LHCN-M2 (cell line): ENCODE results near the gene DOCK2. TPM values are rescaled to one million over a fixed set of nuclear protein-coding genes. Genes with fewer than 3 reads are reported as not detected.
"Not testable (repeated sequence)": the region's sequence is repeated elsewhere in the genome, so short reads cannot be mapped to it uniquely, and the experiment has no call there.

Experiments
- DNase-seq: peaks from one replicate; pipeline ENCODE4 v3.0.0-alpha.2; 2012; ENCODE audit warnings: low read depth
- polyA plus RNA-seq: library from polyadenylated mRNA; unstranded; fragments of >200 nt; gene quantifications from one replicate; pipeline ENCODE4 v1.2.1, GENCODE V29; 2012; ENCODE audit warnings: missing spikeins
- total RNA-seq: library from RNA; depleted of rRNA; stranded (reverse); fragments of >200 nt; gene quantifications from 2 replicates; pipeline ENCODE4 v1.2.3, GENCODE V29; 2014; rRNA removed

Gene DOCK2
- total RNA-seq = 6.1 and 9.9 TPM in 2 replicates
- 9.4 TPM for polyA plus RNA-seq

DNA sequence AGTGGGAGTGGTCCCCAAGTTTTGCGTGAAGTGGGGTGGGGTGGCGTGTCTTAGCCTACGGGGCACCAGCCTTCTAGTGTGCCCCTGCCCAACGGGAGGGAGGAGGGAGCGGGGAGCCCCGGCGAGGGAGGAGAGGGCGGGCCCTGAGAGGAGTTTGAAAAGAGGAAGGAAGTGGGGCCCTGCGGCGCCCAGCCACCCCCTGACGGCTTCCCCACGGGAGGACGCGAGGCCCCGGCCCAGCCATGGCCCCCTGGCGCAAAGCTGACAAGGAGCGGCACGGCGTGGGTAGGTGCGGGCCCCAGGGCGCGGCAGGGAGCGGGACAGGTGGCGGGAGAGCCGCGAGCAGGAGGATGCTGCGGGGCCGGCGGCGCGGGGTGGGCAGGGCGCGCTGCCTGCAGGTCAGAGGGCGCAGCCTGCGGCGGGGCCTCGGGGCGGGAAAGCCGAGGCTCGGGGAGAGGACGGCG is at the start of gene DOCK2:
DOCK2 (plus strand) TSS at position 191 of the 464 bp plus-strand sequence; CDS start at position 243, 52 bp downstream.
- no peak for DNase-seq

DNA sequence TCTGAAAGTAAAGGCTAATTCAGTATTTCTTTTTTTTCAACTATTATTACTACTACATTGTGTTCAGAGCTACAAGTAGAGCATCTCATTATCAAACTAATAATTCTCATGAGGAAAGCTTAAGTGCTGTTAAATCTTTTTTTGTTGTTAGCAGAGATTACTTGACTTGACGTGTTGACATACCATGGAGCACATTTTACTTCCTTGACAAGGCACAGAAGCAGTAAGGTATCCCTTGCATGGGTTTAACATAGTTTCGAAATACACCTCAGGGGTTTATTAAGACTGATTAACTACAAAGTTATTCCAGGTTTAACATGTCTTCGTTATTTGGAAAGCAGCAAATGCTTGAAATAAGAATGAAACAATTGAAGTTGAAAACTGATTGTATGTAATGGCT is 46.5 kb upstream of the DOCK2 start:
- no peak for DNase-seq

DNA sequence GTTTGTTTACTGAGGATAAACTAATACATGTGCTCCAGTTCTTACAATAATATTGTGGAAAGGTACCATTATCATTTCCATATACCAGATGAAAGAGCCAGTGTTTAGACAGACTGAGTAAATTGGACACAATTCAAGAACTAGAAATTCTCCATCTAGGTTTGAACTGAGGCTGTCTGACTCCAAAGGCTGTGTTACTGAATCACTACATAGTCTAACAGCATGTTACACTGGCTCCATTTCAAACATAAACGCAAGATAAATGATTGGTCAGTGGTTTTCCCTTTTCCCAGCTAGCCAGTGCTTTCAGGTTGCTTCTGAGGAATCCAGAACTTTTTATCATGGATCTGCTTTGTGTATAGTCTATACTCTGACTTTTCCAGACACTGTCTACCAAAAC is 45.4 kb upstream of the DOCK2 start:
- DNase-seq = no peak

DNA sequence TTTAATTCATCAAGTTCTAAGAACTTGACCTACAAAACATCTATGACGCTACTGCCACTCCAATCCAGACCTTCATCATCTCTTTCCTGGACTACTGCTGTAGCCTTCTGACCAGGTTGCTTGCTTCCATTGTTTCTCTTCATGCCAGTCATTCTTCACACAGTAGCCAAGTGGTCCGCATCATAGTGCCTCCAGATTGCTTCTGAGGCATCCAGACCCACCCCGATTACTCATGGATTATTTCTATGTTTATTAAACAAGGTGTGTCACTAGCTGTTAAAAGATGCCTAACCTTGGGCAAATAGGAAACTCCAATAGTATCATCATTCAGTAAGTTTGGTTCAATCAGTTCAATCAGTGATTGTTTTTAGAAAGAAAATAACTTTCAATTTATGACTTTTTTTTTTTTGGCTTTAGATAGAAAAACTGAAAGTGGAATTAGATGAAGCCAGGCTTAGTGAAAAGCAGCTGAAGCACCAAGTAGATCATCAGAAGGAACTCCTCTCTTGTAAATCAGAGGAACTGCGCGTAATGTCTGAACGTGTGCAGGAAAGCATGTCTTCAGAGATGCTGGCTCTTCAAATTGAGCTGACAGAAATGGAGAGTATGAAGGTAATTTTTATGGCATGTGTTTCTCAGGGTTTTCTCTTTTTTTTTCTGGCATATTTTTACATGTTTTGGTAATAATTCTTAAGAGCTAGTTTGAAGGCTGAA is 44.0 kb upstream of the DOCK2 start:
- DNase-seq = no peak

DNA sequence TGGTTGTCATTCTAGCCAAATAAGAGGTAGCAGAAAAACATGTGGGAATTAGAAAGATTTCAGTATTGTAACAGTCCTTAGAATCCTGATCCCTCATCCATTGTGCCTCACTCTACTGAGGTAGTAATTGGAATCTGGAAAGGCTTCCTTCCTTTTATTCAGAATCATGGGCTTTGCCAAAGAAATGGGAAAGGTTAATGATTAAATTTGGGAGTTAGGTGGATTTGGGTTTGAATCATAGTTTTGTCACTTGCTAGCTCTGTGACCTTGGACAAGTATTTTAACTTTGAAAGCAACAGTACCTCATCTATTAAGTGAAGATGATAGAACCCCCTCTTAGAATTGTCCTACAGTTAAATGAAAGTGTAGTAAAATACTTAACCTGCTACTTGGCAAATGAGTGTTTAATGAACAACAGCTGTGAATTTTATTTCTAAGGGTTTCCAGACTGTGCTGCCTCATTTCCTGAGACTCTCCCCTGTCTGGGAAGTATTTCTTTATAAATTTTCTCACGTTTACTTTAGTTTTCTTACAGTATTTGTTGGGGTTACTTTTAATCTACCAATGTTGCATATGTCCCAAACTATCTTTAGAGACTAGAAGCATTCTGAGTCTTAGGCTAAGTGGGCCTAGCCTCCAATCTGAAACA is 41.8 kb upstream of the DOCK2 start:
- no peak for DNase-seq

DNA sequence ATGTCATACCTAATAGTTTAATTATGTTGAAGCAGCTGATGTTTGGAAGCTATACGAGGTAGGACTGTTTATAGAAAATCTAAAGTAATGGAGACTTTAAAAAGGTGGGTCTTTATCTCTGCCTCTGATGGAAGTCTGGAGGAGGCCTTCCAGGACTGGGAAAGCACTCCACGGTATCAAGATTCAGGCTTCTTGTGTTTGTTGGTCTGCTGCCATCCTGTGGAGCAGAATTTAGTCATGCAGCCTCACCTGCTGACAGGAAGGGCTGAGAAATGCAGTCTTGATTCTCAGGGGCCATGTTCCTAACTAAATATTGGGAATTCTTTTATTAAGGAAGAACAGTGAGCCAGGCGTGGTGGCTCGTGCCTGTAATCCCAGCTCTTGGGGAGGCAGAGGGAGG is 37.6 kb upstream of the DOCK2 start:
- DNase-seq = peak; percentile 39

DNA sequence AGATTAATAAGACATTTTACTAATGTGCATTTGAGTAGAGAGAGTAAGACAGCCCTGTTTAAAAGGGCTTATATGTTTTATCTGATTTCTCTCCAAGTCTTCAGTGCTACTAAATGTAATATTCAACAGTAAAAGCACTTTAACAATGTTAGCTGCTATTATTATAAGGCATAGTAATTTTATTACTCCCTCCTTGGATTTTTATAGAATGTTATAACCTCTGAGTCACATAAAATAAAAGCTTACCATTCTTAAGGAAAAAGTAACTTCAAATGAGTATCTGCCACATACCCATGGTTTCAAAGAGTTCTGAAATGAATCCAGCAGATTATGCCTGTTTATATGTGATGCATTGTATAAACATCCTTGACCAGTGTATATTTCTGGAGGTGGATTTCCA is 34.5 kb upstream of the DOCK2 start:
- DNase-seq = peak; percentile 28

DNA sequence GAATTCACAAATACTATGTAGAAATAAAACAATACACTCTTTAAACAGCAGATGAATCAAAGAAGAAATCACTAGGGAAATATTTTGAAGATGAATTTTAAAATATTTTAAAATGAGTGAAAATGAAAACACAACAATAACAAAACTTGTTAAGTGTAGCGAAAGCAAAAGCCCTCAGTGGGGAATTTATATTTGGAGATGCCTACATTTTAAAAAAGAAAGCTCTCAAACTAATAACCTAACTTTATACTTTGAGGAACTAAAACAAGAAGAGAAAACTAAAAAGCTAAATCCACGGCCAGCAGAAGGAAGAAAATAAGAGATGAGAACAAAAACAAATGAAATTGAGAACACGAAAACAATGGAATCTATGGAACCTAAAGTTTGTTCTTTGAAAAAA is 30.8 kb upstream of the DOCK2 start:
- DNase-seq = no peak

DNA sequence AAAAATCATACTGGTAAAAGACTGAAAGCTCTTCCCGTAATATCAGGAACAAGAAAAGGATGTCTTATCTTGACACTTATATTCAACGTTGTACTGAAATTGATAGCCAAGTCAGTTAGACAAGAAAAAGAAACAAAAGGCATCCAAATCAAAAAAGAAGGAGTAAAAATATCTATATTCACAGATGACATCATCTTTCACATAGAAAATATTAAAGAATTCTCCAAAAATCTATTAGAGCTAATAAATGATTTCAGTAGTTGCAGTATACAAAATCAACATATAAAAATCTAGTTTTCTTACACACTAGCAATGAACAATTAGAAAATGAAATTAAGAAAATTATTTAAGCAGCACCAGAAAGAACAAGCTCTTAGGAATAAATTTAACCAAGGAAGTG is 29.2 kb upstream of the DOCK2 start:
- no peak for DNase-seq

DNA sequence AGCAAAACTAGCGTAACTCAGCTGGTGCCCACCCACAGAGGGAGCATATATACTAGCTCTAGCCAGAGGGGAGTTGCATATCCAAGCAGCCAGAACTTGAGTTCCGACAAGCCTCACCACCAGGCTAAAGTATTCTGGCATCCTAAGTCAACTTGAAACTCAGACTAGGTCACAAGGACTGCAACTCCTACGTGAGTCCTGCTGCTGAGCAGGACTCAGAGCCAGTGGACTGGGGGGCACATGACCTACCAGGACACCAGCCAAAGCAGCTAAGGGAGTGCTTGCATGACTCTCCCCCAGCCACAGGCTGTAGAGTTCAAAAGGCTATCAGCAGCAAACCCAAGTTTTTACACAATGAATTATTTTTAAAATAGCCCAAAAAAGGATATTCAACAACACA is 27.4 kb upstream of the DOCK2 start:
- no peak for DNase-seq

DNA sequence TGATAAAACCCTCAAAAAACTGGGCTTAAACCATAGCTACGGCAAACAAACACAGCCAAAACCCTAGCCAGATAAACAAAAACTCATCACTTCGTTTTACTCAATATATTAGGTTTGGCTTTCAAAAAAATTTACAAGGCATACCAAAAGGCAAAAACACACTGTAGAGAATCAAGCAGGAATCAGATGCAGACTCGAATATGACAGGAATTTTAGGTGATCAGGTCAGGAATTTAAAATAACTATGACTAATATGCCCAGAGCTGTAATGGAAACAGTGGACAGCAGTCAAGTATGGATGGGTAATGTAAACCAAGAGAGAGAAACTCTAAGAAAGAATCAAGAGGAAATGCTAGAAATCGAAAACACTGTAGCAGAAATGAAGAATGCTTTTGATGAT is 26.5 kb upstream of the DOCK2 start:
- DNase-seq = peak; percentile 9

DNA sequence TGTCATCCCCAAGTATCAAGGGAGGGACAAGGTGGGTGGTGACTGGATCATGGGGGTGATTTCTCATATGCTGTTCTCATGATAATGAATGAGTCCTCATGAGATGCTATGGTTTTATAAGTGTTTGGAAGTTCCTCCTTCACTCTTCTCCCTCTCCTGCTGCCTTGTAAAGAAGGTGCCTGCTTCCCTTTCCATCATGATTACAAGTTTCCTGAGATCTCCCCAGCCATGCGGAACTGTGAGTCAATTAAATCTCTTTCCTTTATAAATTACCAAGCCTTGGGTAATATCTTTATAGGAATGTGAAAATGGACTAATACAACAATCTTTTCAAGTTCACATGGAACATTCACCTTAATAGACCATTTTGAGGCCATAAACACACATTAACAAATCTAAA is 21.5 kb upstream of the DOCK2 start:
- DNase-seq = no peak

DNA sequence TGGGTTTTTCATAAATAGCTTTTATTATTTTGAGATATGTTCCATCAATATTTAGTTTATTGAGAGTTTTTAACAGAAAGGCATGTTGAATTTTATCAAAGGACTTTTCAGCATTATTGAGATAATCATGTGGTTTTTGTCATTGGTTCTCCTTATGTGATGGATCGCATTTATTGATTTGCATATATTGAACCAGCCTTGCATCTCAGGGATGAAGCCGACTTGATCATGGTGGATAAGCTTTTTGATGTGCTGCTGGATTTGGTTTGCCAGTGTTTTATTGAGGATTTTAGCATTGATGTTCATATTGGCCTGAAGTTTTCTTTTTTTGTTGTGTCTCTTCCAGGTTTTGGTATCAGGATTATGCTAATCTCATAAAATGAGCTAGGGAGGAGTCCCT is 12.8 kb upstream of the DOCK2 start:
- not testable (repeated sequence) for DNase-seq

DNA sequence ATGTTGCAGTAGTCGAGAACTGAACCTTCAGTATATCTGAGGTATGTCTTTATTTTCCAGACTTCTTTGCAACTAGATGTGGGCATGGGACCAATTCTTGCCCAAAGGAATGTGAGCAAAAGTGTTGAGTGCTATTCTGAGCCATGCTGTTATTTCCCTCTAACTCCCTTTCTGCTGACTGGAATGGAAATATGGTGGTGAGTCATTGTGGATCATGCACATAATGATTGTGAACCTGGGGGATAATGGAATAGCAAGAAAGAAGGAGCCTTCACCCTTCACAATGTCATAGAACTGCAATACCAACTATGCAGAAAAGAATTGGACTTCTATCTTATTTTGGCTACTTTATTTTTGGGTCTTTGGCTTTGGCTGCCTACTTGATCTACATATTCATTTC is 10.3 kb upstream of the DOCK2 start:
- peak; percentile 92 for DNase-seq

DNA sequence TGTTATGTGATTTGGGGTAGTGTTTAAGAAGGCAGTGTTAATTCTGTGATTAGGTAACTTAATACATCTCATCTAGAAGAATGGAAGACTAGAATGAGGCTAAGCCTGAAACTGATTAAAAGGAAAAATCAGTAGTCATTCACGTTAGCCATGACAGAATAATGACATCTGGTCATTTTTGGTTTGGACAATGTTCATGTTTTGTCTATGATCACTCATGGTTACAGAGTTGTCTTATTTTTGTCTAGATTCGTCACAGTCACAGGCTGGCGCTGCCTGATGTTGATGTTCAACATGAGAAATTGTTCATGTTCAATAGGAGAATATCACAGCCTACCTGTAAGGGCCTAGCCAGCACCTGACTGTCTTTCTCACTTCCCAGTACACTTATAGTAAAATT is 9.5 kb upstream of the DOCK2 start:
- DNase-seq = no peak

DNA sequence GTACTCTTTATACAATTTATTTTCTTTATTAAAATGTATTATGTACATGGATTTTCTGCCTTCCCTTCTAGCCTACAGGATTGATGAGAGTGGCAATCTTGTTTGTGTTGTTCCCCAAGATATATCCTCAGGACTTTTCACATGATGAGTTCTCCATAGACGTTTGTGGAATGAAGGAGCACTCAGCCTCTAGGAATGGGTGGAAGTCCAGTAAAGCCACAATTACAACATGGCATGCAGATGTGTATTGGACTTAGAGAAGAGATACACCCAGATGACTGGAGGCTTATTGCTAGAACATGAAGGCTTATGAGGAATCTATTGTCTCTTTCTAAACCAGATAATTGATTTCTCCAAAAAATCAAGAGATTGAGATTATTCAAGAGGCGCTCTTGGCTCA is 8.2 kb upstream of the DOCK2 start:
- peak; percentile 45 for DNase-seq

DNA sequence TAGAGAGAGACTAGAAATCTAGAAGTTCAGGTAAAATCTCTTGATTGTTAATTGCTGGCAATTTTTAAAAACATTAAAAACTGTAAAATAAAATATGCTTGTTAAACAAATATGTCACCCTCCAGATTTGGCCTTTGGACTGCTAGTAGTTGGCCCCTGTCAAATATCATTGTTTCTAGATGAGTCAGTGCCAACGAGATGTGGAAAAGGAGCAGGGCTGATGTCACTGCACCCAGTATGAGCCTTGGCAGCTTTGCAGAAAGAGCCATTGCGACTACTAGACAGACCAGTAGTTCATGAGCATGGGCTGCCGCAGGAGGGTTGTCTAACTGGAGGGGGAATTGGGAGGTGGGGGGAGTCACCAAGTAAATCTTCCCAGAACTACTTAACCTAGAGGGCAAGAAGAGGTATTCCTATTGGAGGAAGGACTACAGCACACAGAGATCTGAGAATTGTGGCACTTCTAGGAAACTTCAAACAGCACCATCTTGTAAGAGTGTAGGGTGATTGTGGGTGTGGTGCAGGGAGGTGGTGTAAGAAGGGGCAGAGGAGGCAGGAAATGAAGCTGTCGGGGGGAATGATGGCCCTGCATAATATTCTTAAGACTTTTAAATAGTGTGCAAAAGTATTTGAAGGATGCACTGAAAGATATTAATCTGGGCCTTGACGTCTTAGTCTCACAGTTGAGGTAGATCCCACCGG is 7.1 kb upstream of the DOCK2 start:
- peak; percentile 74 for DNase-seq

DNA sequence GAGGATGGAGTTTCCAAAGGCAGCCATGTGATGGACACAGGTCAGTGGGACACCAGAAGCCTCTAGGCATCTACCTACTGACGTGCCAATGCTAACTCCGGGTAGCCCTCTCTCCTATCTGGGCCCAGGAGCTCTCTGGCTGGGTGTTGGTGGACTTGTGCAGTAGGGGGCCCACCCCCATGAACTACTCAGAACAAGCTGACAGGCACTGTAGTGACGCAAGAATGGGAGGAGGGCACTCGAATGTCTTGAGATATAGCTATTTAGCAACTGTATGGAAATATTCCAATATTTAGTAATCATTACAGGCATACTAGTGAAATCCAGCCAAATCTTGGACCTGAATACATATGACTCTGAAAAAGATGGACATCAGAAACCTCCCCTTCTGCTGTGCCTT is 5.7 kb upstream of the DOCK2 start:
- no peak for DNase-seq

DNA sequence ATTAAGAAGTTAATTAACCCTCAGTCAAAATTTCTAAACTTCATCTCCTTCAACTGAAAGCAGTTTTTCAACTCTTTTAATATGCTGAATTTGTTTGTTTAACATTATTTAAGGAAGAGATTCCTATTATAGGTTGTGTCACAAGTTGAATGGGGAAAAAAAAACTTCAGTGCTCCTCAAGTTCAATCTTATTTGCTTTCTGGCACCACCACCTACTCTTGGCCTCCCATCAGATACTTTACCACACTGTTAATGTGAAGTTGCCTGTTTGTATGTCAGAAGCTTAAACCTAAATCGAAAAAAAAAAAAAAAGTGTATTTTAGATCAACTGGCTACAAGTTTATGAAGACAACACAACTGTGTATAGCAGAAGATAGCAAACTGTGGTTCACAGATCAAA is 4.1 kb upstream of the DOCK2 start:
- no peak for DNase-seq

DNA sequence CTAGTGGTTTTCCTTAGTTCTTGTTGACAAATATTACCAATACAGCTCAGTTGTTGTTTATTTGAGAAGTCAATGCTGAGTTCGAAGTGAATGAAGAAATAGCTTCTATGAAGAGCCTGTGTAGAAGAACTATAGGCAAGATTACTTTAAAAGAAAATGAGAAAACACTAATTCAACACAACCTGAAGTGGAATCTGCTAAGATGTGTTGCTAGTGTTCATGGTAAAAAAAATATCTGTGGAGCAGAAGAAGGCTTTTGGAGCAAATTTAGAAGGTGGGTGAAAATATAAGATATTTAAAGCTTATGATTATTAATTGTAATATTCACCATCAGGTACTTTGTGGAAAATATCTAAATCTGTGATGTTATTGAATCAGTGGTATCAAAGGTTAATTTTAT is 2.5 kb upstream of the DOCK2 start:
- DNase-seq = no peak

DNA sequence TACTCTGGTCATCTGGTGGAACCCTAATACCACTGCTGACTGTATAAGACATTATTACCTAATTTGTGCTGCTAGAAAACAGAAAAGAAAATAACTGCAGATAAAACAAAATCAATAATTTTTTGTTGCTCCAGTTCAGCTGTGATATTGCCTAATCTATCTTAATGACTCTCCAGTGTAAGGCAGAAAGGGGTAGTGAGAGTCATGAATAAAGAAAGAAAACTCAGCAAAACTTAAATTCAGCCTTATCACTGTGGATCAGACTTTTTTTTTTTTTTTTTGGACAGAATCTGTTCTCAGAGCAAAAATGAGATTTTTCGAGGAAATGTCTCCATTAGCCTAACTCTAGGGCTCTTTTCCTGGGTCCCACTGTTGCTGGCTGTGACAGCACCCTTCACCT is 1.1 kb upstream of the DOCK2 start:
- no peak for DNase-seq

DNA sequence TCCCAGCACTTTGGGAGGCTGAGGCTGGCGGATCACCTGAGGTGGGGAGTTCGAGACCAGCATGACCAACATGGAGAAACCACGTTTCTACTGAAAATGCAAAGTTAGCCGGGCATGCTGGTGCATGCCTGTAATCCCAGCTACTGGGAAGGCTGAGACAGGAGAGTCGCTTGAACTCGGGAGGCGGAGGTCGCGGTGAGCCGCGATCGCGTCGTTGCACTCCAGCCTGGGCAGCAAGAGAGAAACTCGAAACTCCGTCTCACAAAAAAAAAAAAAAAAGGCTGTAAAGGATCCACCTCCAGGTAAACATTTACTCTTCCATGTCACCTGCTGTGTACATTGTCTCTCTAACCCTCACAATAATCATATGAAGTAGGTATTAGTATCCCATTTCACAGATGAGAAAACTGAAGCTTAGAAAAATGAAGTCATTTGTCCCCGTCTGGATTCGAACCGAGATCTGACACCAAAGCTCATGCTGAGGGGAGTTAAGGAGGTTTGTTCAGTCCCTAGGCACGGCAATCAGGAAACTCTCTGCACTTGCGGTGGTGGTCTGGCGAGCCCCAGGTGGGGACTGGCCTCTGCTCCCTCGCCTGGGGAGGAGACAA is 494 bp upstream of the DOCK2 start:
- no peak for DNase-seq
